ENCODE data around the gene THAP5. TPM values are rescaled to one million over a fixed set of nuclear protein-coding genes. Genes with fewer than 3 reads are reported as not detected.
A peak's percentile ranks its signal among the peaks of the same experiment; 100 is the strongest.

Gene THAP5
- total RNA-seq, 1 donor from 2014 or later: 26.6 TPM

DNA sequence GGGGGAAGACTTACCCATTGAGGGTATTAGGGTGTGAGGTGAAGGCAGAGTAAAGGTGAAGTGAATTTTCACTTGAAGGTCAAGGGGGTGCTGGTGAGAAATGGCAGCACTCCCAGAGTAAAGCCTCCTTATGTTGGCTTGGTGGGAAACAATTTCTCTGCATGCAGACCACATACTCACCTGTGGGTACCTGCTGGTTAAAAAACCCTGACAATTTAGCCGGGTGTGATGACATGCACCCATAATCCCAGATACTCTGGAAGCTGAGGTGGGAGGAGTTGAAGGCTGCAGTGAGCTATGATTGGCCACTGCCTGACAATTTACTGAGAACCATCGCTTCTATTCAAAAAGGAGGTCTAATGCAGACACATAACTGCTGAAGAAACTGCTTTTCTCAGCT, 5.7 kb upstream of the THAP5 start:
- Histone ChIP-seq H3K4me3 (no peak overlapping the region), H3K27ac (no peak overlapping the region), H3K9me3 (no peaks in the 10 kb centered on the region), H3K36me3 (peaks cover 48% of the 10 kb centered on the region), H3K4me1 (peaks cover 27% of the 10 kb centered on the region), H3K27me3 (ENCODE audit: low read depth) (no peaks in the 10 kb centered on the region)
- intact Hi-C loops (cut with DNase I): no loop called here
- ATAC-seq: no peak
- TF ChIP-seq, protein P1, sequence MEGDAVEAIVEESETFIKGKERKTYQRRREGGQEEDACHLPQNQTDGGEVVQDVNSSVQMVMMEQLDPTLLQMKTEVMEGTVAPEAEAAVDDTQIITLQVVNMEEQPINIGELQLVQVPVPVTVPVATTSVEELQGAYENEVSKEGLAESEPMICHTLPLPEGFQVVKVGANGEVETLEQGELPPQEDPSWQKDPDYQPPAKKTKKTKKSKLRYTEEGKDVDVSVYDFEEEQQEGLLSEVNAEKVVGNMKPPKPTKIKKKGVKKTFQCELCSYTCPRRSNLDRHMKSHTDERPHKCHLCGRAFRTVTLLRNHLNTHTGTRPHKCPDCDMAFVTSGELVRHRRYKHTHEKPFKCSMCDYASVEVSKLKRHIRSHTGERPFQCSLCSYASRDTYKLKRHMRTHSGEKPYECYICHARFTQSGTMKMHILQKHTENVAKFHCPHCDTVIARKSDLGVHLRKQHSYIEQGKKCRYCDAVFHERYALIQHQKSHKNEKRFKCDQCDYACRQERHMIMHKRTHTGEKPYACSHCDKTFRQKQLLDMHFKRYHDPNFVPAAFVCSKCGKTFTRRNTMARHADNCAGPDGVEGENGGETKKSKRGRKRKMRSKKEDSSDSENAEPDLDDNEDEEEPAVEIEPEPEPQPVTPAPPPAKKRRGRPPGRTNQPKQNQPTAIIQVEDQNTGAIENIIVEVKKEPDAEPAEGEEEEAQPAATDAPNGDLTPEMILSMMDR (IDR thresholded peaks at IDR 0.05): no peak
- DNase-seq: no peak

DNA sequence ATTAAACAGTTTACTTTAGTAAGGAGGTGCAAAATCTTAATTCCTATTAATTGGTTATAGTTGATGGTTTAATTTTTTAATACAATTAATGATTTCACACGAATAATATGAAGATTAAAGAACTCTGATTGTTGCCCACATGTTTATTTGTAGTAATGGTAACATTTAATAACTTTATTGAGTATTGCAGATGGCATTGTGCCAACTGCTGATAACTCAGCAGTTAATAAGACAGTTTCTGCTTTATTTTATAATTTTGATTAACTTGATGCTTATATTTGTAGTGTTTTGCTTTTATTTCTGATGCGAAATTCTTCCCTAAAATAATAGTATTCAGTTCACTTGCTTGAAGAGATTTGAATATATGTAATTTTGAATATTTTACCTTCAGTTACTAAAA, 3.0 kb upstream of the THAP5 start:
- TF ChIP-seq, protein P1 (IDR thresholded peaks at IDR 0.05): no peak
- DNase-seq (no peak), ATAC-seq (no peak)
- Histone ChIP-seq H3K27me3 (ENCODE audit: low read depth) (no peaks in the 10 kb centered on the region), H3K27ac (no peak overlapping the region), H3K4me1 (peaks cover 41% of the 10 kb centered on the region), H3K36me3 (peaks cover 40% of the 10 kb centered on the region), H3K9me3 (no peaks in the 10 kb centered on the region), H3K4me3 (no peak overlapping the region)
- intact Hi-C loops (cut with DNase I): no loop called here

DNA sequence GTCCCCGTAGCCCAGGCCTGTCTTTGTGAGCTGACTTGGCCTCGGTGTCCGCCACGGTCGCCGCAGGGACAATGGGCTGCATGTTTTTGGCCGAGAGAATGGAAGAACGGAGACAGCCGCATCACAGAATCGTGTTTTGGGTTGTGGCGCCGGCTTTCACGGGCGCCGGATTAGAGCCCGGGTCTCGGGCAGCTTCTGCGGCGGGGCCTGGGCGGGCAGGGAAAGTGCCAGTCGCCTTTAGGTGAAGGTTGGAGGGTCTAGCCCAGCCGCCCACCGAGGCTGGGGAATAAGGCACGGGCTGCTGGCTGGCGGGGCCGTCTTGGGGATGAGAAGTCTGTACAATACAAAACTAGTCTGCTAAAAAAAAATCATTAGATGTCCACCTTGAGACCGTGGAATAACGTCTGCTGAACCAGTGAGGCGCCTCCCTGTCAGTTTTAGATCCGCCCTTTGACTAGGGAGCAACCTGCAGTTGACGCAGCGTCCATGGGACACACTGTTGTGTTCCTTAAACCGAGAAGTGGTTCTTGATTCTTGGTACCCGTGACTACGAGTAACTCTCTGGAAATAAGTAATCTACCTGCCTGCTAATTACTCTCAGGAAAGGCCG, 745 bp upstream of the THAP5 start:
- peaks cover 44% of the 10 kb centered on the region for H3K4me1 ChIP-seq
- DNase-seq (peak; percentile 70), ATAC-seq (peak; percentile 73 to 78)
- intact Hi-C loops (cut with DNase I): no loop called here
- TF ChIP-seq, protein P1 (IDR thresholded peaks at IDR 0.05): no peak
- H3K27ac ChIP-seq: peak overlapping the region; percentile 98
- peak overlapping the region; percentile 91 for H3K4me3 ChIP-seq
- peaks cover 38% of the 10 kb centered on the region for H3K36me3 ChIP-seq
- H3K27me3 ChIP-seq (ENCODE audit: low read depth): no peaks in the 10 kb centered on the region
- H3K9me3 ChIP-seq: no peaks in the 10 kb centered on the region

DNA sequence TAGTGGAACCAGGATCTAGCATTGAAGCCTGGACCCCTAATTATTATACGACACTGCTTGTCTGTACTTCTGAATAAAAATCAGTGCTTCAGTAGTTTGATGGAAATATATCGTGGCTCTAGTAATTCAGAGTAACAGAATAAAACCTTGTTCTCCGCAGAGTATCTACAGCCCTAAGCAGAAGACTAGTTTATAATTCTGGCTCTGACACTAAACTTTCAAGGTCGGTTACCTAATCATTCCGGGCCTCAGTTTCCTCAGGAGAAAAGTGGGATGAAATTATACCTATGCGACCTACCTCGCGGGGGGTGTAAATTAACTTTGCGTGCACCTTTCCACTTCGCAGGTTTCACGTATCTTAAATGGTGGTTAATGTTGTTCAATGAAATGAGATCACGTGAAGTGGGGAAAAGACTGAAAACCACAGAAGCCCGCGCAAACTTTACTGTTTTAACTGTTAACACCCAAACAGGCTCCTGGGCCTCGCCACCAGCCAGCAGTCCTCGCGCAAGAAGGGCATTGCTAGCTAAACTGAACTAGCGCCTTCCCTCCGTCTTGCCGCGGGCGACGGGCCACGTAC, 615 bp downstream of the THAP5 start:
- intact Hi-C loops (cut with DNase I): no loop called here
- DNase-seq (no peak), ATAC-seq (no peak)
- H3K36me3 ChIP-seq: peaks cover 37% of the 10 kb centered on the region
- H3K4me1 ChIP-seq: peaks cover 44% of the 10 kb centered on the region
- peak overlapping the region; percentile 91 for H3K4me3 ChIP-seq
- H3K27me3 ChIP-seq (ENCODE audit: low read depth): no peaks in the 10 kb centered on the region
- H3K9me3 ChIP-seq: no peaks in the 10 kb centered on the region
- peak overlapping the region; percentile 98 for H3K27ac ChIP-seq
- TF ChIP-seq, protein P1 (IDR thresholded peaks at IDR 0.05): no peak

DNA sequence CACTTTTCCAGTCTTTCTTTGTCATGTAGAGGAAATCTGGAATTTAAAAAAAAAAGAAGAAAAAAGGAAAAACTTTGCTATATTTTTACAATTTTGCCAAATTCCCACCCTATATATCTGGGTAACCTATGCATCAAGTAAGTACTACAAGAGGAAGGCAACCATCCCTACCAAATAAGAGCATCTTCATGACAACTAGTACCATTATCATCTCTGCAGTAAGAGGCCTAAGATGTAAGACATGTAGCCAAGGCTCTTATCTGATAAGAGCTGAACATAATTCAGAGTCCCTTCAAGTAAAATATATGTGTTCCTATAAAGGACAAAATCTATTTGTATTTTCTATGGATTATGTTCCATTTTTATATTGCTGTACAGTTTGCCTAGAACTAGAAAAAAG, 3.5 kb downstream of the THAP5 start:
- Histone ChIP-seq H3K4me1 (peaks cover 27% of the 10 kb centered on the region), H3K36me3 (peaks cover 19% of the 10 kb centered on the region), H3K9me3 (no peaks in the 10 kb centered on the region), H3K27me3 (ENCODE audit: low read depth) (no peaks in the 10 kb centered on the region), H3K4me3 (no peak overlapping the region), H3K27ac (no peak overlapping the region)
- ATAC-seq (no peak), DNase-seq (no peak)
- intact Hi-C loops (cut with DNase I): no loop called here
- TF ChIP-seq, protein P1 (IDR thresholded peaks at IDR 0.05): no peak
